K562 (cell line): ENCODE measurements around the gene AGPAT3. TPM values are rescaled to one million over a fixed set of nuclear protein-coding genes. Genes with fewer than 3 reads are reported as not detected.

Source experiments
- CTBP1 ChIP-seq: fragments of 450-650 bp; IDR thresholded peaks from 2 replicates; pipeline ENCODE4 v1.6.1; 2016; ENCODE audit warnings: borderline replicate concordance
- DMBX1 ChIP-seq: fragments of 250-450 bp; sonication (Bioruptor Pico); IDR thresholded peaks from 2 replicates; pipeline ENCODE4 v1.8.0; 2022; ENCODE audit warnings: inconsistent platforms, mild to moderate bottlenecking, moderate library complexity, borderline replicate concordance
- FOXJ3 ChIP-seq: sonication (generic); formaldehyde crosslinking; IDR thresholded peaks from 2 replicates; pipeline ENCODE4 v1.4.0; 2020; ENCODE audit warnings: mild to moderate bottlenecking, missing genetic modification reagents
- HSF4 ChIP-seq: fragments of 250-450 bp; sonication (Bioruptor Pico); IDR thresholded peaks from 2 replicates; pipeline ENCODE4 v2.1.2; 2022; ENCODE audit warnings: mild to moderate bottlenecking, moderate library complexity, borderline replicate concordance
- KDM4B ChIP-seq, 2 experiments: fragments of 450-650 bp in 1 of 2; sonication (generic) in 1 of 2; IDR thresholded peaks; 2 replicates each; pipeline ENCODE4 v1.6.1; 2016 to 2017; ENCODE audit warnings: borderline replicate concordance in 2 of 2, antibody characterized with exemption in 1 of 2, low read depth in 1 of 2, mild to moderate bottlenecking in 1 of 2
- POLR2G ChIP-seq: fragments of 200-400 bp; formaldehyde crosslinking; IDR thresholded peaks from 2 replicates; pipeline ENCODE4 v1.6.1; 2017; ENCODE audit warnings: low read depth, mild to moderate bottlenecking, antibody characterized with exemption, low read length, moderate library complexity
- POLR3G ChIP-seq: IDR thresholded peaks from 2 replicates; pipeline ENCODE4 v1.6.1; 2011; ENCODE audit not compliant: insufficient read length, insufficient replicate concordance; ENCODE audit errors: extremely low read depth
- RCOR1 ChIP-seq, 2 experiments: IDR thresholded peaks; 2 replicates each; pipeline ENCODE4 v1.6.1; 2012; ENCODE audit warnings: low read depth in 2 of 2, low read length in 2 of 2, borderline replicate concordance in 1 of 2, improper control_type of control experiment in 1 of 2
- SLC30A9 ChIP-seq: fragments of 250-450 bp; sonication (Bioruptor Pico); IDR thresholded peaks from 2 replicates; pipeline ENCODE4 v1.8.0; 2022; ENCODE audit warnings: mild to moderate bottlenecking, moderate library complexity
- ZBTB7A ChIP-seq: IDR thresholded peaks from 2 replicates; pipeline ENCODE4 v1.6.1; 2011; ENCODE audit warnings: low read depth, mild to moderate bottlenecking, low read length, moderate library complexity, borderline replicate concordance; ENCODE audit not compliant: control insufficient read depth
- ZNF23 ChIP-seq: fragments of 250-450 bp; sonication (Bioruptor Pico); IDR thresholded peaks from 2 replicates; pipeline ENCODE4 v1.4.0; 2020; ENCODE audit warnings: mild to moderate bottlenecking
- ZNF431 ChIP-seq: sonication (generic); formaldehyde crosslinking; IDR thresholded peaks from 2 replicates; pipeline ENCODE4 v1.8.0; 2022; ENCODE audit warnings: mild to moderate bottlenecking, missing genetic modification reagents
- polyA plus RNA-seq, 8 experiments: library from polyadenylated mRNA; depleted of rRNA in 4 of 8; stranded (reverse) in 5 of 8; unstranded in 3 of 8; fragments of >200 nt; fragmentation: Nextera tagmentation in 2 of 8; fragmentation: Illumina TruSeq in 1 of 8; extraction: Ambion mirVana in 2 of 8; extraction: Trizol in 1 of 8; gene quantifications; 2 replicates each; pipeline versions ENCODE4 v1.2.1 to v1.2.3, GENCODE V29; 2011 to 2014; ENCODE audit warnings: inconsistent platforms in 1 of 8, missing spikeins in 1 of 8
- total RNA-seq, 7 experiments: library from RNA; depleted of rRNA in 6 of 7; stranded (reverse); fragments of >200 nt in 6 of 7; fragmentation: Illumina TruSeq in 2 of 7; extraction: Trizol in 2 of 7; gene quantifications; 2 replicates each; pipeline versions ENCODE4 v1.2.1 to v1.2.3, GENCODE V29; 2011 to 2021; ENCODE audit warnings: low replicate concordance in 1 of 7
- TF ChIP-seq, protein P1 (sequence below): fragments of 450-650 bp; formaldehyde crosslinking; IDR thresholded peaks from 2 replicates; pipeline ENCODE4 v1.4.0; 2020; ENCODE audit warnings: mild to moderate bottlenecking, mixed read lengths
- TF ChIP-seq, protein P2 (sequence below): IDR thresholded peaks from 2 replicates; pipeline ENCODE4 v1.6.1; 2011; ENCODE audit warnings: borderline replicate concordance, low read depth, mild to moderate bottlenecking, moderate library complexity, low read length; ENCODE audit not compliant: insufficient read depth, poor library complexity, severe bottlenecking
- TF ChIP-seq, protein P3 (sequence below), 2 experiments: fragments of 250-450 bp in 1 of 2; fragments of 450-650 bp in 1 of 2; sonication (Bioruptor Pico) in 1 of 2; IDR thresholded peaks; 2 replicates each; pipeline versions ENCODE4 v1.6.1 to v1.8.0; 2016 to 2021; ENCODE audit warnings: mild to moderate bottlenecking in 2 of 2, moderate library complexity in 2 of 2, missing compliant biosample characterization in 1 of 2, missing genetic modification characterization in 1 of 2
- TF ChIP-seq, protein P4 (sequence below): IDR thresholded peaks from 2 replicates; pipeline ENCODE4 v1.6.1; 2012; ENCODE audit warnings: low read depth, low read length, improper control_type of control experiment, borderline replicate concordance
- TF ChIP-seq, protein P5 (sequence below): fragments of 250-450 bp; sonication (Bioruptor Pico); IDR thresholded peaks from 2 replicates; pipeline ENCODE4 v1.8.0; 2021; ENCODE audit warnings: moderate library complexity, mild to moderate bottlenecking, inconsistent platforms

The AGPAT3 gene
- total and polyA plus RNA-seq, 9 of the 15 experiments (the other 6 are each of a cell fraction or from before 2014, with no cell fraction given): 1.5 to 88.4 (median 35.7) TPM

DNA sequence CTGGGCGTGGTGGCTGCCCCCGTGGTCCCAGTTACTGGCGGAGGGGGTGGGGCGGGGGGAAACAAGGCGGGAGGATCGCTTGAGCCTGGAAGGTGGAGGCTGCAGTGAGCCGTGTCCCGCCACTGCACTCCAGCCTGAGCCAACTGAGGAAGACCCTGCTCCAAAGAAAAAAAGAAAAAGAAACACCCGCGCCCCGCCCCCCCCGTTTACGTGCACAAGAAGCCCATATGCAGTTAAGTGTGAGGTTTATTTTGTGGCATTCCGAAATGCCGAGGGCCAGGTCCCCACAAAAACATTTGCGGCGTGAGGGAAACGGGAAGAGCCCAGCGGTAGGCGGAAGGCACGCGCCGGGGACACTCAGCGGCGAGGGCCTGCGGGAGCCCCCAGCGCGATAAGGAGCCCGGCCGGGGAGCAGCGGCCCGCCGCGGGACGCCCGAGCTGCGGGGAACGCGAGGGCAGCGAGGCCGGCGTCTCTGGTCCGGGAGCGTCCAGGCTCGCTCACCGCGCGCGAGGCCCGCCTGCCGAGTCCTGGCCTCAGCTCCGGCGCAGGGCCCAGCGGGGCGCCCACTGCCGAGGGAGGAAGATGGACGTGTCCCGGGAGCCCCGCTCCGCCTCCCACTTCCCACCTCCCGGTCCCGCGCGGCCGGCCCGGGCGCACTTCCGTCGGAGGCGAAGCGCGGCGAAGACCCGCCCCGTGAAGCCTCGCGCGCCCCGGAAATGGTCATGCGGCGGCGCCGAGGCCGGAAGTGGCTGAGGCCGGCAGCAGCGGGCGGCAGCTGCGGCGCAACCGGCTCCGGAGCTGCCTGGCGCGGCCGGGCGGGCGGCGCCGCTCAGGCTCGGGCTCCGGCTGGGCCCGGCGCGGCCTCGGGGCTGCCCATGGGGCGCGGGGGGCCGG, 146.8 kb downstream of the AGPAT3 start, which contains the start of gene TRAPPC10 (continued):
- TF ChIP-seq ZBTB7A (peak; percentile 59; the same call in 1 of the 2 replicates), RCOR1 (IDR thresholded peaks at IDR 0.05; ENCODE audit: borderline replicate concordance in 1 of 2, low read depth in 2 of 2, low read length in 2 of 2) (no peak), ZNF431 (CRISPR knock-in tag) (0 out of 2 replicates have a peak, but pooled peaks have one; percentile 56), FOXJ3 (CRISPR knock-in tag) (no peak), CTBP1 (peak; percentile 91), HSF4 (CRISPR knock-in tag) (no peak), KDM4B (IDR thresholded peaks at IDR 0.05; ENCODE audit: borderline replicate concordance in 2 of 2, low read depth in 1 of 2) (peak in 1 of 2 experiments; percentile 77; a peak in 2 of 4 replicates), ZNF23 (CRISPR knock-in tag) (no peak), POLR3G (no peak), POLR2G (peak; percentile 93), DMBX1 (CRISPR knock-in tag) (peak; percentile 55; the same call in 1 of the 2 replicates), SLC30A9 (CRISPR knock-in tag) (no peak)
- TF ChIP-seq, protein P1, sequence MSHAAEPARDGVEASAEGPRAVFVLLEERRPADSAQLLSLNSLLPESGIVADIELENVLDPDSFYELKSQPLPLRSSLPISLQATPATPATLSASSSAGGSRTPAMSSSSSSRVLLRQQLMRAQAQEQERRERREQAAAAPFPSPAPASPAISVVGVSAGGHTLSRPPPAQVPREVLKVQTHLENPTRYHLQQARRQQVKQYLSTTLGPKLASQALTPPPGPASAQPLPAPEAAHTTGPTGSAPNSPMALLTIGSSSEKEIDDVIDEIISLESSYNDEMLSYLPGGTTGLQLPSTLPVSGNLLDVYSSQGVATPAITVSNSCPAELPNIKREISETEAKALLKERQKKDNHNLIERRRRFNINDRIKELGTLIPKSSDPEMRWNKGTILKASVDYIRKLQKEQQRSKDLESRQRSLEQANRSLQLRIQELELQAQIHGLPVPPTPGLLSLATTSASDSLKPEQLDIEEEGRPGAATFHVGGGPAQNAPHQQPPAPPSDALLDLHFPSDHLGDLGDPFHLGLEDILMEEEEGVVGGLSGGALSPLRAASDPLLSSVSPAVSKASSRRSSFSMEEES (CRISPR knock-in tag): no peak
- TF ChIP-seq, protein P2, sequence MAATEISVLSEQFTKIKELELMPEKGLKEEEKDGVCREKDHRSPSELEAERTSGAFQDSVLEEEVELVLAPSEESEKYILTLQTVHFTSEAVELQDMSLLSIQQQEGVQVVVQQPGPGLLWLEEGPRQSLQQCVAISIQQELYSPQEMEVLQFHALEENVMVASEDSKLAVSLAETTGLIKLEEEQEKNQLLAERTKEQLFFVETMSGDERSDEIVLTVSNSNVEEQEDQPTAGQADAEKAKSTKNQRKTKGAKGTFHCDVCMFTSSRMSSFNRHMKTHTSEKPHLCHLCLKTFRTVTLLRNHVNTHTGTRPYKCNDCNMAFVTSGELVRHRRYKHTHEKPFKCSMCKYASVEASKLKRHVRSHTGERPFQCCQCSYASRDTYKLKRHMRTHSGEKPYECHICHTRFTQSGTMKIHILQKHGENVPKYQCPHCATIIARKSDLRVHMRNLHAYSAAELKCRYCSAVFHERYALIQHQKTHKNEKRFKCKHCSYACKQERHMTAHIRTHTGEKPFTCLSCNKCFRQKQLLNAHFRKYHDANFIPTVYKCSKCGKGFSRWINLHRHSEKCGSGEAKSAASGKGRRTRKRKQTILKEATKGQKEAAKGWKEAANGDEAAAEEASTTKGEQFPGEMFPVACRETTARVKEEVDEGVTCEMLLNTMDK: no peak
- TF ChIP-seq, protein P3, sequence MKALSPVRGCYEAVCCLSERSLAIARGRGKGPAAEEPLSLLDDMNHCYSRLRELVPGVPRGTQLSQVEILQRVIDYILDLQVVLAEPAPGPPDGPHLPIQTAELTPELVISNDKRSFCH (CRISPR knock-in tag; IDR thresholded peaks at IDR 0.05): no peak
- TF ChIP-seq, protein P3 (tag; IDR thresholded peaks at IDR 0.05): peak; percentile 92
- TF ChIP-seq, protein P4, sequence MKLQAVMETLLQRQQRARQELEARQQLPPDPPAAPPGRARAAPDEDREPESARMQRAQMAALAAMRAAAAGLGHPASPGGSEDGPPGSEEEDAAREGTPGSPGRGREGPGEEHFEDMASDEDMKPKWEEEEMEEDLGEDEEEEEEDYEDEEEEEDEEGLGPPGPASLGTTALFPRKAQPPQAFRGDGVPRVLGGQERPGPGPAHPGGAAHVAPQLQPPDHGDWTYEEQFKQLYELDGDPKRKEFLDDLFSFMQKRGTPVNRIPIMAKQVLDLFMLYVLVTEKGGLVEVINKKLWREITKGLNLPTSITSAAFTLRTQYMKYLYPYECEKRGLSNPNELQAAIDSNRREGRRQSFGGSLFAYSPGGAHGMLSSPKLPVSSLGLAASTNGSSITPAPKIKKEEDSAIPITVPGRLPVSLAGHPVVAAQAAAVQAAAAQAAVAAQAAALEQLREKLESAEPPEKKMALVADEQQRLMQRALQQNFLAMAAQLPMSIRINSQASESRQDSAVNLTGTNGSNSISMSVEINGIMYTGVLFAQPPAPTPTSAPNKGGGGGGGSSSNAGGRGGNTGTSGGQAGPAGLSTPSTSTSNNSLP: no peak
- TF ChIP-seq, protein P5, sequence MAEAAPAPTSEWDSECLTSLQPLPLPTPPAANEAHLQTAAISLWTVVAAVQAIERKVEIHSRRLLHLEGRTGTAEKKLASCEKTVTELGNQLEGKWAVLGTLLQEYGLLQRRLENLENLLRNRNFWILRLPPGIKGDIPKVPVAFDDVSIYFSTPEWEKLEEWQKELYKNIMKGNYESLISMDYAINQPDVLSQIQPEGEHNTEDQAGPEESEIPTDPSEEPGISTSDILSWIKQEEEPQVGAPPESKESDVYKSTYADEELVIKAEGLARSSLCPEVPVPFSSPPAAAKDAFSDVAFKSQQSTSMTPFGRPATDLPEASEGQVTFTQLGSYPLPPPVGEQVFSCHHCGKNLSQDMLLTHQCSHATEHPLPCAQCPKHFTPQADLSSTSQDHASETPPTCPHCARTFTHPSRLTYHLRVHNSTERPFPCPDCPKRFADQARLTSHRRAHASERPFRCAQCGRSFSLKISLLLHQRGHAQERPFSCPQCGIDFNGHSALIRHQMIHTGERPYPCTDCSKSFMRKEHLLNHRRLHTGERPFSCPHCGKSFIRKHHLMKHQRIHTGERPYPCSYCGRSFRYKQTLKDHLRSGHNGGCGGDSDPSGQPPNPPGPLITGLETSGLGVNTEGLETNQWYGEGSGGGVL (CRISPR knock-in tag): no peak
